PC-9 (cell line): ENCODE results near the gene AAR2. TPM values are rescaled to one million over a fixed set of nuclear protein-coding genes. Genes with fewer than 3 reads are reported as not detected.

Source experiments
- BruUV-seq: library from RNA; stranded (reverse); fragments of 400-500 nt; replicated peaks from 2 replicates; lab custom pipeline; 2021; lab: Mats Ljungman, UMichigan
- CTCF ChIA-PET: fragments of 300-600 bp; sonication (Branson Sonifier 250); formaldehyde crosslinking; loops from one replicate; lab custom pipeline; 2022; ENCODE audit warnings: antibody characterized with exemption; lab: Charles Lee
- POLR2A ChIA-PET: fragments of 300-600 bp; sonication (Branson Sonifier 250); formaldehyde crosslinking; loops from one replicate; lab custom pipeline; 2022; ENCODE audit warnings: antibody characterized with exemption; ENCODE audit not compliant: unreplicated experiment; lab: Charles Lee
- DNase-seq, 2 experiments: peaks; one replicate each; pipeline versions ENCODE4 v3.0.0 to v3.0.0-alpha.2; 2015 to 2022; ENCODE audit warnings: mixed read lengths in 1 of 2
- H2AFZ ChIP-seq: fragments of 200-600 bp; sonication (generic); 2 replicates; pipeline ENCODE4 v1.8.1; 2017; ENCODE audit warnings: antibody characterized with exemption
- H3F3A ChIP-seq: fragments of 200-600 bp; sonication (generic); 2 replicates; pipeline ENCODE4 v1.8.1; 2017; ENCODE audit warnings: antibody characterized with exemption, mild to moderate bottlenecking, low read depth; ENCODE audit not compliant: insufficient read depth
- H3K27ac ChIP-seq: fragments of 200-600 bp; sonication (generic); 2 replicates; pipeline ENCODE4 v1.6.1; 2016; ENCODE audit warnings: mixed run types
- H3K27me3 ChIP-seq: fragments of 200-600 bp; sonication (generic); 2 replicates; pipeline ENCODE4 v1.6.1; 2016; ENCODE audit warnings: low read depth, mixed run types; ENCODE audit not compliant: insufficient read depth
- H3K36me3 ChIP-seq: fragments of 200-600 bp; sonication (generic); 2 replicates; pipeline ENCODE4 v1.6.1; 2016; ENCODE audit warnings: low read depth, mixed run types
- H3K4me1 ChIP-seq: fragments of 200-600 bp; sonication (generic); replicated peaks from 2 replicates; pipeline ENCODE4 v1.6.1; 2016; ENCODE audit warnings: mixed run types; ENCODE audit not compliant: insufficient read depth
- H3K4me2 ChIP-seq: fragments of 200-600 bp; sonication (generic); 2 replicates; pipeline ENCODE4 v1.6.1; 2017; ENCODE audit warnings: mixed run types
- H3K4me3 ChIP-seq: fragments of 200-600 bp; sonication (generic); 2 replicates; pipeline ENCODE4 v1.6.1; 2016; ENCODE audit warnings: mixed run types
- H3K79me2 ChIP-seq: fragments of 200-600 bp; sonication (generic); 2 replicates; pipeline ENCODE4 v1.6.1; 2017; ENCODE audit warnings: low read depth, mixed run types
- H3K9me2 ChIP-seq: fragments of 200-600 bp; sonication (generic); 2 replicates; pipeline ENCODE4 v1.8.1; 2017; ENCODE audit warnings: mild to moderate bottlenecking; ENCODE audit not compliant: insufficient read depth
- H3K9me3 ChIP-seq: fragments of 200-600 bp; sonication (generic); 2 replicates; pipeline ENCODE4 v1.8.1; 2016; ENCODE audit warnings: low read depth; ENCODE audit not compliant: insufficient read depth
- H4K20me1 ChIP-seq: fragments of 200-600 bp; sonication (generic); 2 replicates; pipeline ENCODE4 v1.8.1; 2017; ENCODE audit not compliant: insufficient read depth
- CTCF ChIP-seq: fragments of 200-600 bp; sonication (generic); conservative IDR thresholded peaks from 2 replicates; pipeline ENCODE4 v1.6.1; 2017; ENCODE audit warnings: mixed run types, antibody characterized with exemption, mild to moderate bottlenecking, moderate library complexity
- EZH2 ChIP-seq: fragments of 200-600 bp; sonication (generic); IDR thresholded peaks from 2 replicates; pipeline ENCODE4 v1.8.0; 2017; ENCODE audit warnings: antibody characterized with exemption, low read depth
- intact Hi-C: fragments of 100-400 bp; cut with micrococcal nuclease; formaldehyde crosslinking; loops from one replicate; pipeline ENCODE4 v1.10.0; 2022; ENCODE audit not compliant: unreplicated experiment
- total RNA-seq: library from RNA; stranded (reverse); gene quantifications from 2 replicates; pipeline ENCODE4 v1.2.3, GENCODE V29; 2021

Gene AAR2
- total RNA-seq, 1 experiment from 2014 or later, result 25.7 TPM

- H4K20me1 ChIP-seq, result no peaks in the 10 kb centered on the region
- no peaks in the 10 kb centered on the region for H3K9me3 ChIP-seq
- ChIA-PET CTCF (no interaction called here), POLR2A (no interaction called here)
- H3K9me2 ChIP-seq, result no peaks in the 10 kb centered on the region
- no peak overlapping the region for H3K27ac ChIP-seq
- no peak for TF ChIP-seq EZH2
- no peak for TF ChIP-seq CTCF
- no peaks in the 10 kb centered on the region for H3K79me2 ChIP-seq
- no peak overlapping the region for H2AFZ ChIP-seq
- H3F3A ChIP-seq, result no peaks in the 10 kb centered on the region
- BruUV-seq, result no TSS peak
- no peak overlapping the region for H3K4me3 ChIP-seq
- H3K4me1 ChIP-seq, result no peaks in the 10 kb centered on the region
- no peak overlapping the region for H3K4me2 ChIP-seq
- H3K27me3 ChIP-seq, result no peaks in the 10 kb centered on the region
- intact Hi-C loops, result no loop called here
- H3K36me3 ChIP-seq, result no peaks in the 10 kb centered on the region
- DNase-seq, result no peak
These were observed 6.3 kb upstream of the AAR2 start for GRCh38 chr20:36230019-36230418.

- intact Hi-C loops, result no loop called here
- no peak overlapping the region for H3K4me3 ChIP-seq
- H3F3A ChIP-seq, result no peaks in the 10 kb centered on the region
- ChIA-PET POLR2A (no interaction called here), CTCF (no interaction called here)
- H3K4me1 ChIP-seq, result no peaks in the 10 kb centered on the region; the same call in 1 of the 2 replicates
- no peaks in the 10 kb centered on the region for H3K36me3 ChIP-seq
- no peak for DNase-seq
- no peaks in the 10 kb centered on the region for H3K9me3 ChIP-seq
- no peak overlapping the region for H2AFZ ChIP-seq
- H3K27me3 ChIP-seq, result no peaks in the 10 kb centered on the region
- no TSS peak for BruUV-seq
- H3K4me2 ChIP-seq, result no peak overlapping the region
- TF ChIP-seq CTCF (no peak), EZH2 (no peak)
- H3K9me2 ChIP-seq, result no peaks in the 10 kb centered on the region
- no peaks in the 10 kb centered on the region for H4K20me1 ChIP-seq
- H3K79me2 ChIP-seq, result peaks cover 1% of the 10 kb centered on the region
- no peak overlapping the region for H3K27ac ChIP-seq
These were observed 4.9 kb upstream of the AAR2 start for GRCh38 chr20:36231331-36231730.

- H3K79me2 ChIP-seq, result peaks cover 36% of the 10 kb centered on the region
- intact Hi-C loops, result no loop called here
- no peak overlapping the region for H2AFZ ChIP-seq
- H3K27me3 ChIP-seq, result no peaks in the 10 kb centered on the region
- no peak for TF ChIP-seq CTCF
- TF ChIP-seq EZH2, result no peak
- POLR2A ChIA-PET, result interaction anchor here (0.8 kb wide), 1 partner anchor 499 kb away, joined by 7 read pairs; no protein-coding TSS in a partner anchor
- no peak for DNase-seq
- H3K9me3 ChIP-seq, result no peaks in the 10 kb centered on the region
- peaks cover 16% of the 10 kb centered on the region for H3K4me1 ChIP-seq
- no peak overlapping the region for H3K4me3 ChIP-seq
- BruUV-seq, result no TSS peak
- no peak overlapping the region for H3K27ac ChIP-seq
- H3K4me2 ChIP-seq, result no peak overlapping the region
- H4K20me1 ChIP-seq, result peaks cover 7% of the 10 kb centered on the region
- 0 out of 2 replicates have a peak, but pooled peaks cover 4% of the 10 kb centered on the region for H3F3A ChIP-seq
- H3K9me2 ChIP-seq, result no peaks in the 10 kb centered on the region
- CTCF ChIA-PET, result interaction anchor here (0.6 kb wide), 1 partner anchor 32 kb away, joined by 3 read pairs; no protein-coding TSS in a partner anchor
- H3K36me3 ChIP-seq, result no peaks in the 10 kb centered on the region
These were observed 1.4 kb upstream of the AAR2 start for GRCh38 chr20:36234771-36235320.
